Measurements from ENCODE around the gene COL18A1. TPM values are rescaled to one million over a fixed set of nuclear protein-coding genes. Genes with fewer than 3 reads are reported as not detected.

Gene COL18A1
- total and polyA plus RNA-seq, 2 of the 8 experiments (the other 6 are each of a cell fraction or from before 2014, with no cell fraction given): 145 to 201 TPM

DNA sequence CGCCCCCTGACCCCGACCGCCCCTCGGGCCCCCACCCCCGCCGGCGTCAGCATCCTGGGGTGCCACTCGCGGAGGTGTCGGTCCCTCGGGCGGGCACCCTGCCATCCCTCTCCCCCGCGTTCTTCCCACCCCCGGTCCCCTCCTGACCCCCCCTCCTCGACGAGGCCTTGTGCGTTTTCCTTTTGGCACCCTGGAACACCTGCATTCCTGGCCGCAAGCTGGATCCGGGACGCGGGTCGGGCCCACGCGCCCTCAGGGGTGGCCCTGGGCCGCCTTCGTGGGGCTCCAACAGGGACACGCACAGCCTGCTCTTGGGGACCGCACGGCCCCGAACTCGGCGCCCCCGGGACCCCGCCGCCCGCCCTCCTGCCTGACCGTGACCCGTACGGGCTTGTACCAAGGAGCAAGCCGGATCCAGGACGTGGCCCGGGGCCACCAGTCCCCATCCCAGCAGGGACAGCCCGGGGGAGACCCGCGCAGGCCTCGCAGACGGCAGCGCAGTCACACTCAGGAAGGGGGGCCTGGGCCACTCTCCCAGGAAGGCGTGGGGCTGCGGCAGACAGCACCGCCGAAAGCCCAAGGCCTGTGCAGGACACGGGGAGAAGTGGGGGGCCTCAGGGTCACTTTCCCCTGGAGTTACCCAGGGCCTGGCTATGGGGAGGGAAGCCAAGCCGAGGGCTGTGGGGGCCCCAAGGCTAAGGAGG is 137.9 kb downstream of the COL18A1 start:
- Histone ChIP-seq H3K27ac (ENCODE audit: low read depth, low read length) (no peak overlapping the region), H3K27me3 (replicated peaks in 1 of 4; ENCODE audit: control insufficient read depth in 3 of 4, extremely low read depth in 1 of 4, insufficient read depth in 3 of 4, low read length in 3 of 4) (no peaks in the 10 kb centered on the region; a peak in 1 of 7 replicates), H3K4me2 (ENCODE audit: insufficient read depth in 1 of 2, low read depth in 2 of 2, low read length in 2 of 2) (peak overlapping the region; percentile 21 to 53; a peak in 3 of 4 replicates), H4K91ac (replicated peaks; ENCODE audit: insufficient read length, low read length) (no peak overlapping the region), H3K18ac (ENCODE audit: extremely low read depth, low read length) (no peak overlapping the region), H3K14ac (ENCODE audit: insufficient read length) (no peak overlapping the region), H3K4me3 (ENCODE audit: extremely low read depth in 1 of 4, insufficient read depth in 2 of 4, low read depth in 3 of 4, low read length in 4 of 4) (peak overlapping the region in 2 of 4 experiments; percentile 54 to 71; a peak in 4 of 8 replicates), H4K20me1 (replicated peaks in 1 of 2; ENCODE audit: control insufficient read depth in 1 of 2, insufficient read depth in 2 of 2, low read length in 2 of 2) (peaks cover 3 to 8% of the 10 kb centered on the region in 2 experiments), H2BK5ac (ENCODE audit: low read depth, low read length) (no peak overlapping the region), H4K8ac (ENCODE audit: extremely low read depth, insufficient read depth, low read length) (no peak overlapping the region; the same call in 1 of the 2 replicates), H3K23ac (ENCODE audit: insufficient read length) (no peak overlapping the region), H2BK12ac (ENCODE audit: low read depth, low read length) (no peak overlapping the region), H3K9me3 (ENCODE audit: insufficient read depth in 2 of 2, low read depth in 1 of 2, low read length in 1 of 2) (no peaks in the 10 kb centered on the region), H2BK120ac (replicated peaks; ENCODE audit: low read depth, low read length) (no peak overlapping the region), H2AFZ (ENCODE audit: low read length) (no peak overlapping the region), H3K79me1 (ENCODE audit: low read depth, low read length) (peaks cover 5% of the 10 kb centered on the region), H3K4ac (replicated peaks; ENCODE audit: insufficient read length, low read depth, low read length) (peak overlapping the region; percentile 38), H3K23me2 (ENCODE audit: low read depth, low read length) (peaks cover 6% of the 10 kb centered on the region; the same call in 1 of the 2 replicates), H4K5ac (ENCODE audit: insufficient read length, low read depth, low read length) (no peak overlapping the region), H2AK5ac (ENCODE audit: low read depth, low read length) (peak overlapping the region; percentile 3; the same call in 1 of the 2 replicates), H3K79me2 (ENCODE audit: control insufficient read depth in 1 of 2, insufficient read depth in 2 of 2, low read length in 2 of 2) (peaks cover 0 to 31% of the 10 kb centered on the region in 2 experiments; a peak in 2 of 4 replicates), H3K4me1 (replicated peaks in 1 of 4; ENCODE audit: control insufficient read depth in 3 of 4, insufficient read depth in 4 of 4, low read length in 3 of 4) (peaks cover 0 to 15% (median 9%) of the 10 kb centered on the region in 4 experiments; a peak in 4 of 7 replicates), H2BK15ac (ENCODE audit: low read length) (0 out of 2 replicates have a peak overlapping the region, but pooled peaks have one; percentile 29), H3K56ac (replicated peaks; ENCODE audit: insufficient read length, low read depth, low read length) (no peak overlapping the region), H3K36me3 (ENCODE audit: control insufficient read depth in 2 of 4, insufficient read depth in 4 of 4, low read length in 3 of 4) (peaks cover 0 to 2% (median 0%) of the 10 kb centered on the region in 4 experiments; a peak in 1 of 8 replicates), H3K9ac (replicated peaks in 1 of 4; ENCODE audit: extremely low read depth in 1 of 4, low read depth in 3 of 4, low read length in 3 of 4) (no peak overlapping the region), H2BK20ac (ENCODE audit: low read length) (no peak overlapping the region)
- no peak for FAIRE-seq
- ChIA-PET CTCF (ENCODE audit: partially characterized antibody) (interaction anchor here (0.6 kb wide), 1 partner anchor 13 kb away, joined by 4 read pairs; no protein-coding TSS in a partner anchor), POLR2A (ENCODE audit: partially characterized antibody) (interaction anchor here (1.0 kb wide), 1 partner anchor 13 kb away, joined by 3 read pairs; no protein-coding TSS in a partner anchor)
- TF ChIP-seq GABPA (IDR thresholded peaks at IDR 0.05; ENCODE audit: borderline replicate concordance, insufficient read depth, low read length) (peak; percentile 68; the same call in 1 of the 2 replicates), CTBP2 (IDR thresholded peaks at IDR 0.05; ENCODE audit: borderline replicate concordance, insufficient read depth, insufficient read length, low read length) (no peak), KDM4A (IDR thresholded peaks at IDR 0.05; ENCODE audit: low read depth, low read length, severe bottlenecking) (peak; percentile 5)
- TF ChIP-seq, protein P1, sequence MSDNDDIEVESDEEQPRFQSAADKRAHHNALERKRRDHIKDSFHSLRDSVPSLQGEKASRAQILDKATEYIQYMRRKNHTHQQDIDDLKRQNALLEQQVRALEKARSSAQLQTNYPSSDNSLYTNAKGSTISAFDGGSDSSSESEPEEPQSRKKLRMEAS (IDR thresholded peaks at IDR 0.05): no peak; the same call in none of the 2 replicates
- DNase-seq (ENCODE audit: low read depth in 1 of 2, low spot score in 2 of 2): peak in 1 of 2 experiments; percentile 69
- 66% methylated on average over 34 of the region's 55 CpGs; no CpG with 5 or more reads in 1 of the 2 experiments for WGBS, 2 experiments (ENCODE audit: extremely low coverage in 1 of 2, insufficient coverage in 1 of 2, insufficient read length in 1 of 2, insufficient replicate concordance in 2 of 2, low coverage in 1 of 2, low lambda C conversion rate in 2 of 2, missing lambda C conversion rate in 1 of 2)

Measured in H1 (cell line).